A673 (cell line): Measurements from ENCODE around the gene UGT1A1. TPM values are rescaled to one million over a fixed set of nuclear protein-coding genes. Genes with fewer than 3 reads are reported as not detected.

Source experiments
- BruUV-seq: library from RNA; stranded (reverse); fragments of 400-500 nt; replicated peaks from 2 replicates; lab custom pipeline; 2021; lab: Mats Ljungman, UMichigan
- CTCF ChIA-PET: fragments of 300-600 bp; sonication (Branson Sonifier 250); formaldehyde crosslinking; loops from one replicate; lab custom pipeline; 2022; ENCODE audit warnings: antibody characterized with exemption; lab: Charles Lee
- POLR2A ChIA-PET: fragments of 300-600 bp; sonication (Branson Sonifier 250); formaldehyde crosslinking; loops from one replicate; lab custom pipeline; 2022; ENCODE audit warnings: antibody characterized with exemption; ENCODE audit not compliant: low non-redundant PET; lab: Charles Lee
- DNase-seq: peaks from one replicate; pipeline ENCODE4 v3.0.0-alpha.2; 2015; ENCODE audit warnings: low spot score
- H3K27ac ChIP-seq: fragments of 200-600 bp; sonication (generic); 2 replicates; pipeline ENCODE4 v1.5.1; 2016; ENCODE audit warnings: mixed run types, low read depth, mild to moderate bottlenecking, mixed read lengths, antibody characterized with exemption, low read length; ENCODE audit not compliant: poor library complexity, severe bottlenecking
- H3K27me3 ChIP-seq: fragments of 200-600 bp; sonication (generic); replicated peaks from 2 replicates; pipeline ENCODE4 v1.6.1; 2017; ENCODE audit warnings: mixed run types, low read depth, mild to moderate bottlenecking, mixed read lengths, antibody characterized with exemption, low read length; ENCODE audit not compliant: insufficient read depth, poor library complexity
- H3K36me3 ChIP-seq: fragments of 200-600 bp; sonication (generic); 2 replicates; pipeline ENCODE4 v1.6.1; 2016; ENCODE audit warnings: mixed run types, mild to moderate bottlenecking, mixed read lengths, antibody characterized with exemption, low read length; ENCODE audit not compliant: insufficient read depth, poor library complexity, severe bottlenecking
- H3K4me1 ChIP-seq: fragments of 200-600 bp; sonication (generic); 2 replicates; pipeline ENCODE4 v1.6.1; 2017; ENCODE audit warnings: mixed run types, mild to moderate bottlenecking, mixed read lengths, antibody characterized with exemption, low read length; ENCODE audit not compliant: insufficient read depth, poor library complexity, severe bottlenecking
- H3K4me3 ChIP-seq: fragments of 200-600 bp; sonication (generic); 2 replicates; pipeline ENCODE4 v1.5.1; 2016; ENCODE audit warnings: low read depth, mixed run types, mild to moderate bottlenecking, mixed read lengths, low read length; ENCODE audit not compliant: poor library complexity, severe bottlenecking
- H3K9me3 ChIP-seq: fragments of 200-600 bp; sonication (generic); 2 replicates; pipeline ENCODE4 v1.6.1; 2016; ENCODE audit warnings: mixed run types, low read depth, mild to moderate bottlenecking, mixed read lengths, antibody characterized with exemption, low read length; ENCODE audit not compliant: poor library complexity, severe bottlenecking
- CTCF ChIP-seq: fragments of 300-800, 200-600 bp; sonication (generic); conservative IDR thresholded peaks from 2 replicates; pipeline ENCODE4 v1.5.1; 2017; ENCODE audit warnings: low read depth, mild to moderate bottlenecking, antibody characterized with exemption, low read length, moderate library complexity, mixed read lengths
- EZH2 ChIP-seq: fragments of 200-600 bp; sonication (generic); IDR thresholded peaks from 2 replicates; pipeline ENCODE4 v1.6.1; 2017; ENCODE audit warnings: borderline replicate concordance, low read depth, mild to moderate bottlenecking, mixed read lengths, antibody characterized with exemption, low read length; ENCODE audit not compliant: poor library complexity, severe bottlenecking
- intact Hi-C: fragments of 100-400 bp; cut with micrococcal nuclease; formaldehyde crosslinking; loops from one replicate; pipeline ENCODE4 v1.10.0; 2022; ENCODE audit not compliant: unreplicated experiment
- total RNA-seq: library from RNA; stranded (reverse); gene quantifications from 2 replicates; pipeline ENCODE4 v1.2.3, GENCODE V29; 2021

UGT1A1 gene
- total RNA-seq, 1 experiment from 2014 or later, result not detected

GRCh38 chr2:233798335-233799086 lies 38.4 kb downstream of the UGT1A1 start:
- TF ChIP-seq CTCF (no peak), EZH2 (no peak)
- no peak overlapping the region for H3K27ac ChIP-seq
- ChIA-PET POLR2A (no interaction called here), CTCF (no interaction called here)
- H3K27me3 ChIP-seq, result no peaks in the 10 kb centered on the region
- no peak overlapping the region for H3K4me3 ChIP-seq
- no peak for DNase-seq
- no peaks in the 10 kb centered on the region for H3K36me3 ChIP-seq
- no peaks in the 10 kb centered on the region for H3K4me1 ChIP-seq
- intact Hi-C loops, result no loop called here
- H3K9me3 ChIP-seq, result no peaks in the 10 kb centered on the region
- no TSS peak for BruUV-seq

GRCh38 chr2:233799087-233799665 lies 39.1 kb downstream of the UGT1A1 start:
- ChIA-PET CTCF (no interaction called here), POLR2A (no interaction called here)
- BruUV-seq, result no TSS peak
- TF ChIP-seq EZH2, result no peak
- no peak for TF ChIP-seq CTCF
- DNase-seq, result no peak
- Histone ChIP-seq H3K36me3 (no peaks in the 10 kb centered on the region), H3K9me3 (no peaks in the 10 kb centered on the region), H3K27ac (no peak overlapping the region), H3K4me1 (no peaks in the 10 kb centered on the region), H3K27me3 (no peaks in the 10 kb centered on the region), H3K4me3 (no peak overlapping the region)
- intact Hi-C loops, result no loop called here

GRCh38 chr2:233799716-233800115 lies 39.6 kb downstream of the UGT1A1 start:
- BruUV-seq, result no TSS peak
- no peak overlapping the region for H3K4me3 ChIP-seq
- POLR2A ChIA-PET, result no interaction called here
- TF ChIP-seq CTCF (no peak), EZH2 (no peak)
- no peak overlapping the region for H3K27ac ChIP-seq
- CTCF ChIA-PET, result no interaction called here
- H3K4me1 ChIP-seq, result no peaks in the 10 kb centered on the region
- no peak for DNase-seq
- intact Hi-C loops, result no loop called here
- no peaks in the 10 kb centered on the region for H3K36me3 ChIP-seq
- no peaks in the 10 kb centered on the region for H3K27me3 ChIP-seq
- no peaks in the 10 kb centered on the region for H3K9me3 ChIP-seq
